H9 (cell line): ENCODE measurements around the gene PTCD1. TPM values are rescaled to one million over a fixed set of nuclear protein-coding genes. Genes with fewer than 3 reads are reported as not detected.

ENCODE experiments used
- DNase-seq: peaks from one replicate; pipeline ENCODE4 v3.0.0-alpha.2; 2017
- H2AFZ ChIP-seq: one replicate; pipeline ENCODE4 v1.6.1; 2013; ENCODE audit warnings: mild to moderate bottlenecking, low read length, control low read depth, moderate library complexity
- H2AK5ac ChIP-seq: 2 replicates; pipeline ENCODE4 v1.6.1; 2013; ENCODE audit warnings: low read length, control low read depth, mixed read lengths; ENCODE audit not compliant: insufficient read length
- H2BK120ac ChIP-seq: one replicate; pipeline ENCODE4 v1.6.1; 2013; ENCODE audit warnings: low read depth, mild to moderate bottlenecking, low read length, control low read depth, inconsistent platforms; ENCODE audit not compliant: poor library complexity, severe bottlenecking
- H2BK12ac ChIP-seq: 2 replicates; pipeline ENCODE4 v1.6.1; 2013; ENCODE audit warnings: low read length, control low read depth, mixed read lengths, low read depth; ENCODE audit not compliant: insufficient read length
- H2BK15ac ChIP-seq: 2 replicates; pipeline ENCODE4 v1.6.1; 2013; ENCODE audit warnings: low read depth, low read length, control low read depth
- H2BK20ac ChIP-seq: one replicate; pipeline ENCODE4 v1.6.1; 2013; ENCODE audit warnings: low read depth, mild to moderate bottlenecking, low read length, control low read depth, inconsistent platforms; ENCODE audit not compliant: poor library complexity, severe bottlenecking
- H2BK5ac ChIP-seq: 2 replicates; pipeline ENCODE4 v1.6.1; 2013; ENCODE audit warnings: low read length, control low read depth, mixed read lengths; ENCODE audit not compliant: insufficient read length
- H3K14ac ChIP-seq: 2 replicates; pipeline ENCODE4 v1.6.1; 2013; ENCODE audit warnings: low read length, control low read depth; ENCODE audit not compliant: insufficient read depth
- H3K18ac ChIP-seq: 2 replicates; pipeline ENCODE4 v1.6.1; 2013; ENCODE audit warnings: low read depth, mild to moderate bottlenecking, mixed read lengths, low read length, control low read depth; ENCODE audit not compliant: insufficient read length
- H3K23ac ChIP-seq: 2 replicates; pipeline ENCODE4 v1.6.1; 2013; ENCODE audit warnings: low read length, control low read depth, mixed read lengths, low read depth; ENCODE audit not compliant: insufficient read length
- H3K23me2 ChIP-seq: 2 replicates; pipeline ENCODE4 v1.6.1; 2013; ENCODE audit warnings: low read depth, mild to moderate bottlenecking, mixed read lengths, low read length, control low read depth; ENCODE audit not compliant: insufficient read length, poor library complexity, severe bottlenecking
- H3K27ac ChIP-seq: 2 replicates; pipeline ENCODE4 v1.5.1; 2013; ENCODE audit warnings: low read length, control low read depth, mixed read lengths, low read depth; ENCODE audit not compliant: insufficient read length
- H3K27me3 ChIP-seq: 2 replicates; pipeline ENCODE4 v1.6.1; 2013; ENCODE audit warnings: low read length, control low read depth, inconsistent platforms; ENCODE audit not compliant: insufficient read depth
- H3K4ac ChIP-seq: 2 replicates; pipeline ENCODE4 v1.6.1; 2013; ENCODE audit warnings: low read depth, mild to moderate bottlenecking, control low read depth, inconsistent platforms, low read length, moderate library complexity
- H3K4me1 ChIP-seq: 2 replicates; pipeline ENCODE4 v1.6.1; 2013; ENCODE audit warnings: low read length, control low read depth, inconsistent platforms; ENCODE audit not compliant: insufficient read depth
- H3K4me2 ChIP-seq: 2 replicates; pipeline ENCODE4 v1.6.1; 2013; ENCODE audit warnings: low read length, control low read depth, mixed read lengths; ENCODE audit not compliant: insufficient read length, insufficient read depth
- H3K56ac ChIP-seq: 2 replicates; pipeline ENCODE4 v1.6.1; 2013; ENCODE audit warnings: low read depth, mild to moderate bottlenecking, mixed read lengths, low read length, control low read depth; ENCODE audit not compliant: insufficient read length
- H3K79me1 ChIP-seq: 2 replicates; pipeline ENCODE4 v1.6.1; 2013; ENCODE audit warnings: low read depth, mild to moderate bottlenecking, moderate library complexity, low read length, control low read depth, inconsistent platforms; ENCODE audit not compliant: insufficient read depth, poor library complexity, severe bottlenecking
- H3K79me2 ChIP-seq: 2 replicates; pipeline ENCODE4 v1.6.1; 2013; ENCODE audit warnings: low read length, control low read depth, inconsistent platforms; ENCODE audit not compliant: insufficient read depth
- H3K9ac ChIP-seq: 2 replicates; pipeline ENCODE4 v1.6.1; 2013; ENCODE audit warnings: low read length, control low read depth, mixed read lengths; ENCODE audit not compliant: insufficient read length; ENCODE audit errors: extremely low read depth
- H3K9me3 ChIP-seq: one replicate; pipeline ENCODE4 v1.6.1; 2013; ENCODE audit warnings: low read depth, low read length, inconsistent platforms; ENCODE audit not compliant: control insufficient read depth
- H3T11ph ChIP-seq: one replicate; pipeline ENCODE4 v1.6.1; 2013; ENCODE audit warnings: mild to moderate bottlenecking, low read length, control low read depth, inconsistent platforms
- H4K20me1 ChIP-seq: one replicate; pipeline ENCODE4 v1.6.1; 2013; ENCODE audit not compliant: control insufficient read depth, insufficient read length, insufficient read depth
- H4K5ac ChIP-seq: 2 replicates; pipeline ENCODE4 v1.6.1; 2013; ENCODE audit warnings: low read depth, mild to moderate bottlenecking, mixed read lengths, low read length, control low read depth; ENCODE audit not compliant: insufficient read length
- H4K8ac ChIP-seq: replicated peaks from 2 replicates; pipeline ENCODE4 v1.6.1; 2013; ENCODE audit warnings: low read length, control low read depth, mixed read lengths, low read depth; ENCODE audit not compliant: insufficient read length
- H4K91ac ChIP-seq: 2 replicates; pipeline ENCODE4 v1.6.1; 2013; ENCODE audit warnings: low read depth, mild to moderate bottlenecking, moderate library complexity, mixed read lengths, low read length, control low read depth; ENCODE audit not compliant: insufficient read length
- H3K27ac Mint-ChIP-seq, 3 experiments: 2 replicates in 2 of 3; 3 replicates in 1 of 3; pipeline ENCODE4 v1.8.0; 2020 to 2021; ENCODE audit warnings: mixed read lengths in 3 of 3, mild to moderate bottlenecking in 1 of 3, moderate library complexity in 1 of 3
- H3K27me3 Mint-ChIP-seq: 2 replicates; pipeline ENCODE4 v1.8.0; 2021; ENCODE audit warnings: low read depth, mild to moderate bottlenecking, moderate library complexity, mixed read lengths
- H3K36me3 Mint-ChIP-seq, 3 experiments: 2 replicates in 2 of 3; 3 replicates in 1 of 3; pipeline ENCODE4 v1.8.0; 2020 to 2021; ENCODE audit warnings: low read depth in 3 of 3, mixed read lengths in 3 of 3; ENCODE audit not compliant: insufficient read depth in 1 of 3
- H3K4me1 Mint-ChIP-seq, 2 experiments: 2 replicates each; pipeline ENCODE4 v1.8.0; 2020; ENCODE audit warnings: mixed read lengths in 2 of 2
- H3K4me3 Mint-ChIP-seq, 2 experiments: 2 replicates in 1 of 2; 3 replicates in 1 of 2; pipeline ENCODE4 v1.8.0; 2020 to 2021; ENCODE audit warnings: mild to moderate bottlenecking in 2 of 2, mixed read lengths in 2 of 2, moderate library complexity in 1 of 2
- H3K9me3 Mint-ChIP-seq, 2 experiments: 2 replicates in 1 of 2; 3 replicates in 1 of 2; pipeline ENCODE4 v1.8.0; 2020; ENCODE audit warnings: mild to moderate bottlenecking in 2 of 2, mixed read lengths in 2 of 2, moderate library complexity in 1 of 2
- CTCF ChIP-seq: fragments of 200-600 bp; sonication (generic); conservative IDR thresholded peaks from 3 replicates; pipeline ENCODE4 v1.8.0; 2021; ENCODE audit warnings: antibody characterized with exemption, mild to moderate bottlenecking
- WGBS: extraction: QIAGEN DNeasy Blood & Tissue Kit; methylation state at CpG from one replicate; pipeline ENCODE4 v1.1.7; 2013; ENCODE audit warnings: missing lambda C conversion rate, low lambda C conversion rate, mixed read lengths; ENCODE audit not compliant: insufficient read length; ENCODE audit errors: extremely low coverage; 5-methylcytosine and 5-hydroxymethylcytosine counted together
- total RNA-seq: library from RNA; stranded (reverse); gene quantifications from 2 replicates; pipeline ENCODE4 v1.2.1, GENCODE V29; 2021

PTCD1 gene
- total RNA-seq, 1 experiment from 2014 or later: 12.8 TPM

- no peak overlapping the region for H2AK5ac ChIP-seq
- H3K18ac ChIP-seq: no peak overlapping the region
- no peak overlapping the region for H3K27ac ChIP-seq
- whole genome bisulfite sequencing: no CpG with 5 or more reads among the region's 16 CpGs
- H2BK5ac ChIP-seq: no peak overlapping the region
- no peak for DNase-seq
- Mint-ChIP-seq H3K9me3 (no peaks in the 10 kb centered on the region; a peak in 1 of 5 replicates), H3K4me3 (no peak overlapping the region), H3K36me3 (peaks cover 7 to 24% (median 8%) of the 10 kb centered on the region in 3 experiments; a peak in 6 of 7 replicates), H3K27ac (peak overlapping the region; percentile 60 to 93 (median 71); a peak in 4 of 7 replicates), H3K27me3 (no peaks in the 10 kb centered on the region), H3K4me1 (peaks cover 6 to 11% of the 10 kb centered on the region in 2 experiments)
- H3K79me1 ChIP-seq: peaks cover 8% of the 10 kb centered on the region
- no peak for TF ChIP-seq CTCF
- H3K23ac ChIP-seq: no peak overlapping the region
- H3K4ac ChIP-seq: no peak overlapping the region
- no peaks in the 10 kb centered on the region for H3K23me2 ChIP-seq
- H2BK12ac ChIP-seq: no peak overlapping the region
- H4K20me1 ChIP-seq: no peaks in the 10 kb centered on the region
- no peak overlapping the region for H3K14ac ChIP-seq
- no peaks in the 10 kb centered on the region for H3K79me2 ChIP-seq
- H3K9me3 ChIP-seq: no peaks in the 10 kb centered on the region
- no peak overlapping the region for H3K9ac ChIP-seq
- H4K5ac ChIP-seq: no peak overlapping the region
- H2AFZ ChIP-seq: no peak overlapping the region
- no peak overlapping the region for H3T11ph ChIP-seq
- no peak overlapping the region for H3K4me2 ChIP-seq
- H2BK15ac ChIP-seq: no peak overlapping the region
- H4K91ac ChIP-seq: no peak overlapping the region
- H3K27me3 ChIP-seq: no peaks in the 10 kb centered on the region
- no peak overlapping the region for H2BK120ac ChIP-seq
- no peak overlapping the region for H4K8ac ChIP-seq
- H2BK20ac ChIP-seq: no peak overlapping the region
- H3K4me1 ChIP-seq: no peaks in the 10 kb centered on the region
- H3K56ac ChIP-seq: no peak overlapping the region
Observed at GRCh38 chr7:99380823-99381663, 57.6 kb downstream of the PTCD1 start.
